Fibroblast of lung (primary cell): ENCODE results near the gene SATL1.

Source experiments
- EZH2 ChIP-seq: IDR thresholded peaks from 2 replicates; pipeline ENCODE4 v1.5.1; 2012; ENCODE audit warnings: low read length, control low read depth, mild to moderate bottlenecking; ENCODE audit errors: missing control alignments
- TF ChIP-seq, protein P1 (sequence below), 2 donors: IDR thresholded peaks in 1 of 2; conservative IDR thresholded peaks in 1 of 2; 1 replicate in 1 of 2; 2 replicates in 1 of 2; pipeline ENCODE4 v1.5.1; 2011 to 2012; ENCODE audit warnings: low read length in 2 of 2, control low read depth in 1 of 2, inconsistent platforms in 1 of 2, low read depth in 1 of 2, mild to moderate bottlenecking in 1 of 2

DNA sequence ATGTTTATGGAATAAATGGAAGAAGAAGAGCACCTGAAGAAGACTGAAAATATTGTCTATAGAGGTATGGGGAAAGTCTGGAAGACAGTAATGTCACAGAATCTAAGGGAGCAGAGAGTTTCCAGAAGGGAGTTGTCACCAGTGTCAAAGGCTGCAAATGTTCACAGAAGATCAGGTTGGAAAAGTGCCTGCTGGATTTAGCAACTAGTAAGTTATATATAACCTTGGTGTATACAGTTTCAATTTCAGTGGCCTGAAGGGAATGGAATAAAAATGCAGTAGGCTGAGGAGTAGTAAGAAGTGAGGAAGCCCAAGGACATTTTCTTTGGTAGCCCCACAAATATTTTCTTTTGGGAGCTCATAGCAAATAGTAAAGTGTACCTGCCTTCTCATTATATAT is 107.2 kb downstream of the SATL1 start:
- no peak for TF ChIP-seq EZH2
- TF ChIP-seq, protein P1, sequence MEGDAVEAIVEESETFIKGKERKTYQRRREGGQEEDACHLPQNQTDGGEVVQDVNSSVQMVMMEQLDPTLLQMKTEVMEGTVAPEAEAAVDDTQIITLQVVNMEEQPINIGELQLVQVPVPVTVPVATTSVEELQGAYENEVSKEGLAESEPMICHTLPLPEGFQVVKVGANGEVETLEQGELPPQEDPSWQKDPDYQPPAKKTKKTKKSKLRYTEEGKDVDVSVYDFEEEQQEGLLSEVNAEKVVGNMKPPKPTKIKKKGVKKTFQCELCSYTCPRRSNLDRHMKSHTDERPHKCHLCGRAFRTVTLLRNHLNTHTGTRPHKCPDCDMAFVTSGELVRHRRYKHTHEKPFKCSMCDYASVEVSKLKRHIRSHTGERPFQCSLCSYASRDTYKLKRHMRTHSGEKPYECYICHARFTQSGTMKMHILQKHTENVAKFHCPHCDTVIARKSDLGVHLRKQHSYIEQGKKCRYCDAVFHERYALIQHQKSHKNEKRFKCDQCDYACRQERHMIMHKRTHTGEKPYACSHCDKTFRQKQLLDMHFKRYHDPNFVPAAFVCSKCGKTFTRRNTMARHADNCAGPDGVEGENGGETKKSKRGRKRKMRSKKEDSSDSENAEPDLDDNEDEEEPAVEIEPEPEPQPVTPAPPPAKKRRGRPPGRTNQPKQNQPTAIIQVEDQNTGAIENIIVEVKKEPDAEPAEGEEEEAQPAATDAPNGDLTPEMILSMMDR (conservative IDR thresholded peaks at IDR 0.05 in 1 of 2, IDR thresholded peaks at IDR 0.05 in 1 of 2; ENCODE audit: low read depth in 1 of 2, low read length in 2 of 2), result no peak
